Measurements from ENCODE around the gene LCN1. TPM values are rescaled to one million over a fixed set of nuclear protein-coding genes. Genes with fewer than 3 reads are reported as not detected.

Gene LCN1
- total and polyA plus RNA-seq, 2 experiments from 2014 or later = 0.27 TPM; not detected in 1

GRCh38 chr9:135526089-135526729 lies 5.0 kb downstream of the LCN1 start:
- no peaks in the 10 kb centered on the region for H3K79me2 ChIP-seq (replicated peaks; ENCODE audit: insufficient read depth)
- H3K27ac Mint-ChIP-seq = no peak overlapping the region
- ATAC-seq = no peak

GRCh38 chr9:135526730-135527571 lies 5.7 kb downstream of the LCN1 start:
- H3K27ac ChIP-seq (ENCODE audit: low read depth) = no peak overlapping the region
- H3K27me3 ChIP-seq (ENCODE audit: insufficient read depth) = no peaks in the 10 kb centered on the region
- H3K36me3 ChIP-seq (ENCODE audit: insufficient read depth) = no peaks in the 10 kb centered on the region
- no peaks in the 10 kb centered on the region for H4K20me1 ChIP-seq (replicated peaks; ENCODE audit: insufficient read depth)
- no peaks in the 10 kb centered on the region for H3K79me2 ChIP-seq (replicated peaks; ENCODE audit: insufficient read depth)
- no peak overlapping the region for H3K4me2 ChIP-seq
- H3K4me1 ChIP-seq (ENCODE audit: insufficient read depth) = no peaks in the 10 kb centered on the region; the same call in 1 of the 2 replicates
- H3K4me1 Mint-ChIP-seq = peaks cover 10% of the 10 kb centered on the region; the same call in 2 of the 3 replicates
- H3K4me3 Mint-ChIP-seq = no peak overlapping the region
- H3F3A ChIP-seq (replicated peaks; ENCODE audit: low read depth) = no peaks in the 10 kb centered on the region
- H3K9me3 Mint-ChIP-seq = no peaks in the 10 kb centered on the region
- H3K9me2 ChIP-seq (ENCODE audit: insufficient read depth) = no peaks in the 10 kb centered on the region
- peak overlapping the region; percentile 76 for H2AFZ ChIP-seq
- H3K27ac Mint-ChIP-seq = no peak overlapping the region
- DNase-seq (ENCODE audit: low spot score) = peak; percentile 37
- ATAC-seq = peak; percentile 55
- H3K27me3 Mint-ChIP-seq (ENCODE audit: insufficient read depth, low read depth, poor library complexity) = peaks cover 4% of the 10 kb centered on the region
- no peak overlapping the region for H3K4me3 ChIP-seq
- no peaks in the 10 kb centered on the region for H3K36me3 Mint-ChIP-seq (ENCODE audit: low read depth)
- no peak for TF ChIP-seq ZNF114 (CRISPR knock-in tag; IDR thresholded peaks at IDR 0.05)
- no peak; a peak in 1 of 4 replicates for TF ChIP-seq CTCF (conservative IDR thresholded peaks at IDR 0.05; ENCODE audit: low read depth in 2 of 2)
- no peak for TF ChIP-seq POLR2AphosphoS5 (IDR thresholded peaks at IDR 0.05; ENCODE audit: low read depth)
- TF ChIP-seq EZH2 (IDR thresholded peaks at IDR 0.05; ENCODE audit: low read depth, unreplicated experiment) = no peak

More at GRCh38 chr9:135526089-135526729, 5.0 kb downstream of the LCN1 start:
- H3K4me3 Mint-ChIP-seq = no peak overlapping the region
- TF ChIP-seq CREB1 (CRISPR knock-in tag; IDR thresholded peaks at IDR 0.05; ENCODE audit: low read depth) (no peak), ZNF331 (CRISPR knock-in tag; IDR thresholded peaks at IDR 0.05; ENCODE audit: low read depth) (no peak), CTCF (conservative IDR thresholded peaks at IDR 0.05; ENCODE audit: low read depth in 2 of 2) (no peak), NANOG (IDR thresholded peaks at IDR 0.05; ENCODE audit: borderline replicate concordance) (no peak), POLR2AphosphoS5 (IDR thresholded peaks at IDR 0.05; ENCODE audit: low read depth) (no peak)
- Histone ChIP-seq H2AFZ (peak overlapping the region; percentile 76), H3K27ac (ENCODE audit: low read depth) (no peak overlapping the region), H3K36me3 (ENCODE audit: insufficient read depth) (no peaks in the 10 kb centered on the region), H3K4me2 (no peak overlapping the region), H3K4me3 (no peak overlapping the region), H3F3A (replicated peaks; ENCODE audit: low read depth) (no peaks in the 10 kb centered on the region), H3K4me1 (ENCODE audit: insufficient read depth) (no peaks in the 10 kb centered on the region; the same call in 1 of the 2 replicates), H4K20me1 (replicated peaks; ENCODE audit: insufficient read depth) (no peaks in the 10 kb centered on the region), H3K27me3 (ENCODE audit: insufficient read depth) (no peaks in the 10 kb centered on the region), H3K9me2 (ENCODE audit: insufficient read depth) (no peaks in the 10 kb centered on the region)
- H3K27me3 Mint-ChIP-seq (ENCODE audit: insufficient read depth, low read depth, poor library complexity) = peaks cover 4% of the 10 kb centered on the region
- H3K4me1 Mint-ChIP-seq = peaks cover 10% of the 10 kb centered on the region; the same call in 2 of the 3 replicates
- H3K9me3 Mint-ChIP-seq = no peaks in the 10 kb centered on the region
- no peak for DNase-seq (ENCODE audit: low spot score)
- no peaks in the 10 kb centered on the region for H3K36me3 Mint-ChIP-seq (ENCODE audit: low read depth)

Measured in GM23338 (cell line).